ENCODE measurements around the gene PRELID3B. TPM values are rescaled to one million over a fixed set of nuclear protein-coding genes. Genes with fewer than 3 reads are reported as not detected.

Gene PRELID3B
- total and polyA plus RNA-seq, 2 of the 13 experiments (the other 11 are each of a cell fraction or from before 2014, with no cell fraction given): 23.3 to 42.6 TPM

- TF ChIP-seq TAF15 (IDR thresholded peaks at IDR 0.05; ENCODE audit: low read depth, low read length, poor library complexity, severe bottlenecking): no peak
- no peak for TF ChIP-seq CBX2 (IDR thresholded peaks at IDR 0.05; ENCODE audit: low read depth, low read length)
- TF ChIP-seq CBX2 (CRISPR knock-in tag; IDR thresholded peaks at IDR 0.05; ENCODE audit: low read depth): no peak
- TF ChIP-seq KAT2B (IDR thresholded peaks at IDR 0.05; ENCODE audit: borderline replicate concordance, low read depth, low read length): no peak
- no peak for TF ChIP-seq ZNF773 (CRISPR knock-in tag; IDR thresholded peaks at IDR 0.05; ENCODE audit: borderline replicate concordance)
- TF ChIP-seq ELF3 (CRISPR knock-in tag; IDR thresholded peaks at IDR 0.05): peak; percentile 67
- no peak for TF ChIP-seq ZNF24 (IDR thresholded peaks at IDR 0.05)
- TF ChIP-seq HIVEP1 (CRISPR knock-in tag; IDR thresholded peaks at IDR 0.05): 0 out of 2 replicates have a peak, but pooled peaks have one; percentile 32
- no peak for TF ChIP-seq AFF4 (CRISPR knock-in tag; IDR thresholded peaks at IDR 0.05)
- peak; percentile 68 for TF ChIP-seq IKZF4 (CRISPR knock-in tag; IDR thresholded peaks at IDR 0.05; ENCODE audit: borderline replicate concordance, low read depth, not compliant biosample characterization)
- TF ChIP-seq AHDC1 (CRISPR knock-in tag; IDR thresholded peaks at IDR 0.05; ENCODE audit: borderline replicate concordance): peak; percentile 35; the same call in 1 of the 2 replicates
- TF ChIP-seq, protein P1, sequence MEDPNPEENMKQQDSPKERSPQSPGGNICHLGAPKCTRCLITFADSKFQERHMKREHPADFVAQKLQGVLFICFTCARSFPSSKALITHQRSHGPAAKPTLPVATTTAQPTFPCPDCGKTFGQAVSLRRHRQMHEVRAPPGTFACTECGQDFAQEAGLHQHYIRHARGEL (CRISPR knock-in tag; IDR thresholded peaks at IDR 0.05): no peak
- peak; percentile 60; the same call in 1 of the 2 replicates for TF ChIP-seq ARID5B (CRISPR knock-in tag; IDR thresholded peaks at IDR 0.05)
- no peak for TF ChIP-seq KLF6 (CRISPR knock-in tag; IDR thresholded peaks at IDR 0.05)
- no peak for TF ChIP-seq ZNF549 (CRISPR knock-in tag; IDR thresholded peaks at IDR 0.05)
These were observed 37.6 kb downstream of the PRELID3B start (continued) for GRCh38 chr20:59004763-59005522.

Data from HepG2 (cell line).